HG03159 (cell line): ENCODE data around the gene XK.
"Not testable (repeated sequence)": the region's sequence is repeated elsewhere in the genome, so short reads cannot be mapped to it uniquely, and the experiment has no call there.

Source experiments
- ATAC-seq: cut with Tn5 transposase; IDR thresholded peaks from one replicate; pipeline ENCODE4 v1.9.1; 2021; ENCODE audit warnings: mild to moderate bottlenecking, moderate library complexity; ENCODE audit not compliant: unreplicated experiment

The XK gene

DNA sequence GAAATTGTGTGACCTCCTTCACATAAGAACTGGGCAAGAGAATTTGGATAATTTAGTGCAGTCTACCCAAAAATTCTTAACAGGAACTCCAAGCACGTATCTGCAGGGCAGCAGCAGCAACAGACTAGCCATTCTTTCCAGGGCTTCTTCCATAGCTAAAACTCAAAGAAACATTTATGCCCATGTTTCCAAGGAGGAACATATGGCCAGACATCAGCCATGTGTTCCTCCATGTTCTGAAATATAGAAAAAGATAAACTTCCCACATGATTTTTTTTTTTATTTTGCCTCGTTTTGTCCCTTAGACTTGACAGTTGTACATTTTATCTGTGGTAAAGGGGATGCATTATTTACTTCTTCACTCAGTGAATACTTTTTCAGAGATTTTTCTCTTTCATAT lies 66.7 kb downstream of the XK start:
- no peak for ATAC-seq

DNA sequence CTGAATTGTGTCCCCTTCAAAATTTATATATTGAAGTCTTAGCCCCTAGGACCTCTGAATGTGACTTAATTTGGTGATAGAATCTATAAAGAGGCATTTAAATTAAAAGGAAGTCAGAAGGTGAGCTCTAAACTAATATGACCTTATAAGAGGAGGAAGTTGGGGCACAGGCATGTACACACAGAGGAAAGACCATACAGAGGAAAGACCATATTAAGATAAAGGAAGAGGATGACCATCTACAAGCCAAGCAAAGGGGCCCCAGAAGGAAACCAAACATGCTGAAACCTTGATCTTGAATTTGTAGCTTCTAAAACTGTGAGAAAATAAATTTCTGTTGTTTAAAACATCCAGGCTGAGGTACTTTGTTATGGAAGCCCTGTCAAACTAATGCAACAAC lies 67.3 kb downstream of the XK start:
- ATAC-seq: no peak

DNA sequence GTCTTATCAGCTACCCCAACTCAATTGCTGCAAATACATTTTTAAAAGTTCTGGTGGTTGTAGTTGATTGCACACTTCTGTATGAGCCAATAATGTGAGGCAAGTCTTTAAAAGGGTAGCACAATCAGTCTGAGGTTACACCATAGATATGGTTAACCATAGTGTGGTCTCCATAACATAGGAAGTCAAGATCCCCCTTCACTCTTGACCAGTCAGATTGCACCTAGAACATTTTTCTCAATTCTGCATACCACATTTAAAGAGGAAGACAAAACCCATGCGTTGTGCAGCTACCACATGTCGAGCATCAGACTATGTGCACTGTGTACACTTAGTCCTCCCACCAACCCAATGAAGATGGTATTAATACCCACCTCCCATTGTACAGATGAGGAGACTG lies 67.8 kb downstream of the XK start:
- ATAC-seq: no peak

DNA sequence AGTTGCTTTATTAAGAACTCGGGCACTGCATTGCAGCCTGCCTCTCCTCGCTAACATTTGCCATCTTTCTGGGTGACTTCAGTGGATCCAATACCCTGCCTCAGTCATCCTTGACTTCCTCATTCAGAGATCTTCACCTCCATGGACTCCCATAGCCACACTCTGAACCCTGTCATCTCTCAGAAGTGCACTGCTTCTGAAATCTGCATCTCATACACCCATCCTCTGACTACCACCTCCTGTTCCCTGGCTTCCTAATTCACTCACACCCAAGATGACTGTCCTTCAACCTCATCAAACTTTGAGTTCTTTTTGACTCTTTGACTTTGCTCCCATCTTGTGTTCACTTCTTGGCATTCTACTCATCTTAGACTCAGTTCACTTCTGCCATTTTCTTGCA lies 68.9 kb downstream of the XK start:
- peak; percentile 14 for ATAC-seq

DNA sequence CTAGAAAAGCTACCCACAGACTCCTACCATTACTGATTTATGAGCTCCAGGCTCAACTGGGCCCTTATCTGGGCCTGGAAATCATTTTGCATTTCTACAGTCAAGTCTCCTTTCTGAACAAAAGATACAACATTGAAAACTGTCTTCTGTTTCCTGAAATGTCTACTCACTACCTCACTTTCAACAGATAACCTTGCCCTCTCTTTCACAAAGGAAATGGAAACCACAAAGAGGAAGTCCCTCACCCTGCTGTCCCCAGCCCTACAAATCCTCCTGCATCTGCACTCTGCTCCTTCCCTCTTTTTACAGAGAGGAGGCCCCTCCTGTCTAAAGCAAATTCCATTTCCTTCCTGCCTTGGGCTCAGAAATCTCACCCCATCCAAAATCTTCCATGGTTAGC lies 69.4 kb downstream of the XK start:
- peak; percentile 91 for ATAC-seq

DNA sequence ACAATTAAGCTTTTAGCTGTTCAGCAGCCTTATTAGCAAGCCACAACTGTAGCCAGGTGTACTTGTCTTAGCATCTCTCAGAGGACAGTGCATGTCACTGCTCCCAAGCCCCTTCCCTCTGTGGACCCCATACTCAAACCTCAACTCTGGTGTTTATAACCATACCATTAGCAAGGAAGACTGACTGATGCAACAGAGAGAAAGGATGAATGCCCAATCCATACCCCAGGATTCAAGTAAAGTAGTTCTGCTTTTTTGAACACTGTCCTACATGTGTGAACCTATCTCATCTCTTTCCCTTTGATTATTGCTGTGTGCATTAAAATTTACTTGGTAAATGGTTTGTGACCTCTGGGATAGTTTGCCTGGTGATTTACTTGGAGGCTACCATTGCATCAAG lies 71.5 kb downstream of the XK start:
- ATAC-seq: no peak

DNA sequence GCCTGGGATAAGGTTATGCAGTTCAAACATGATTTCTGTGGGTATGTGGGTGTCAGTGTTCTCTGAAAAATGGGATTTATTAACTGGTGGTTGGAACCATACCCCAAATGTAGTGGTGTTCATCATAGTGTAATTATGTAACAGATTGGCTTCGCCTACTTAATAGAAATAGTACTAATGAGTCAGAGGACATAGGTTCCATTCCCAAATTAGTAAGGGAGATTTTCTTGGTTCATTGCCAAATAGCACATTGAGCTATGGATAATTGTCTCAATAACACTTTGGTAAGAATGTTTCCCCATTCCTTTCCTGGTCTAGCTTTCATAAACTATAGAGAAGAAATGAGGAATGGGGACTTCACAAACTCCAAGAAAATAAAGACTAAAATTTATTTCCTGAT lies 73.8 kb downstream of the XK start:
- no peak for ATAC-seq

DNA sequence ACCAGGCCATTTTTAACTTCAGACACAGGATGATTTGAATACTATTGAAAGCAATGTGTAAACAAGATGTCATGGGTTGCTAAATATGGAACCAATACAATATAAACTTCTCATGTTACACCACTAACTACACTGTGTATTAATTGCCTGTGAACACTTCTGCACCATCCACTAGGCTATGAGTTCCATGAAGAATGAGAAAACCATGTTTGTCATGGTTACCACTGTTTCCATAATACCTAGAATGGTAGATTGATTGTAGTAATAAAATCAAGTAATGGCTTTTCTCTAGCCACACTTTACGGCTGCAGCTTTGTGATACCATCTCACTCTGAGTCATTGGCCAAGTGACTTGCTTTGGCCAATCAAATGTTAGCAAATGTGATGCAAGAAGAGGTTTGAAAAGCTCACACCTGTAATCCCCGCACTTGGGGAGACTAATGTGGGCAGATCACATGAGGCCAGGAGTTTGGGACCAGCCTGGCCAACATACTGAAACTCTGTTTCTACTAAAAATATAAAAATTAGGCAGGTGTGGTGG lies 74.4 kb downstream of the XK start:
- ATAC-seq: no peak

DNA sequence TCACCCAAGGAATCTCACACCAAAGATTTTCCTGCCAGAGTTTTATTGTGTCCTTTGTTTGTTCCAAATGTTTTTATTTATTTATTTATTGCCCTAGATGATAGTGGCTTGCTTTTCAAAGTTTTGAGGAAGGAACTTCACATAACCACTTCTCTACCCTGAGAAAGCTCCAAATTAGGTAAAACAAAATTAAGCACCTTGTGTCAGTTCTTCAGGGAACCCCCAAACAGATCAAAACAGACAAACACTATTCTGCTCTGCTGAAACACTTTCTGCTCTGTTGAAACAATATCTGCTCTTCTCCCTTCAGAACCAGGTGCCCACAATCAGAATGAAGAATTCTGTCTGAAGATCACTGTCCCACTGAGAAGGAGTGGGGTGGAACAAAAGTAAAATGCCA lies 77.8 kb downstream of the XK start:
- ATAC-seq: peak; percentile 39

DNA sequence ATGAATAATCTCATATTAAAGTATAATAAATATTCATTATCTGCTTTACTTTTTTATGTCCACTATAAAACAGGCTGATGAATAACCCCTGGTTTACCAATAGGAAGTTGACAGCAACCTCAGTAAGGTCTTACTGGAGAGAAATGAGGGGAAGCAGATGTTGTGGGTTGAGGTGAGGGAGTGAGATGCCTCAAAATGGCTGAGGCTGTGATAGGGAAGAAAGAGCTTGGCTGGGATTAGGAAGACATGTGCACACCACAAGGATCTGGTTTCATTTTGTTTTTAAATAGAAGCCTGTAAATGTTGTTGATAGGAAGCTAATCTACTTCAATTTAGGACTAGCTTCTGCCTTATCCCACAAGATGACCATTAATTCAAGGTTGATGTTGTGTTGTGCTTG lies 79.9 kb downstream of the XK start:
- no peak for ATAC-seq

DNA sequence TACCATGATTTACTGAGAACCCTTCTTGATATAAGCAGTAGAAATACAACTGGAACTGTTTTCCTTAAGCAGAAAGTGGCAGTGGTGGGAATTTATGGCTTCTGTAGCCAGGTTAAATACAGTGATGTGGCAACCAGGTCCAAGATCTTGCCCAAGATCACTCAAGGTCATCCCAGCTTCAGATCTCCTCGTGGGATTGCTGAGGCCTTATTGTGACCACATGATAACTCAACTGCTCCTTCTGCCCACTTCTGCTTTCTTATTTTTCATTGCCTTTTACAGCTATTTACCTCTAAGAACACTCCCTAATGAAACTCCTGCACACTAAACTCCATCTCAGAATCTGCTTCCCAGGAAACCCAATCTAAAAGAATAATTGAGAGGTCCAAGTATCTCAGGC lies 81.8 kb downstream of the XK start:
- no peak for ATAC-seq

DNA sequence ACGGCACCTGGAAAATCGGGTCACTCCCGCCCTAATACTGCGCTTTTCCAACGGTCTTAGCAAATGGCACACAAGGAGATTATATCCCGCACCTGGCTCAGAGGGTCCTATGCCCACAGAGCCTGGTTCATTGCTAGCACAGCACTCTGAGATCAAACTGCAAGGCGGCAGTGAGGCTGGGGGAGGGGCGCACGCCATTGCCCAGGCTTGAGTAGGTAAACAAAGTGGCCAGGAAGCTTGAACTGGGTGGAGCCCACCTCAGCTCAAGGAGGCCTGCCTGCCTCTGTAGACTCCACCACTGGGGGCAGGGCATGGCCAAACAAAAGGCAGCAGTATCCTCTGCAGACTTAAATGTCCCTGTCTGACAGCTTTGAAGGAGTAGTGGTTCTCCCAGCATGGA lies 83.3 kb downstream of the XK start:
- not testable (repeated sequence) for ATAC-seq

DNA sequence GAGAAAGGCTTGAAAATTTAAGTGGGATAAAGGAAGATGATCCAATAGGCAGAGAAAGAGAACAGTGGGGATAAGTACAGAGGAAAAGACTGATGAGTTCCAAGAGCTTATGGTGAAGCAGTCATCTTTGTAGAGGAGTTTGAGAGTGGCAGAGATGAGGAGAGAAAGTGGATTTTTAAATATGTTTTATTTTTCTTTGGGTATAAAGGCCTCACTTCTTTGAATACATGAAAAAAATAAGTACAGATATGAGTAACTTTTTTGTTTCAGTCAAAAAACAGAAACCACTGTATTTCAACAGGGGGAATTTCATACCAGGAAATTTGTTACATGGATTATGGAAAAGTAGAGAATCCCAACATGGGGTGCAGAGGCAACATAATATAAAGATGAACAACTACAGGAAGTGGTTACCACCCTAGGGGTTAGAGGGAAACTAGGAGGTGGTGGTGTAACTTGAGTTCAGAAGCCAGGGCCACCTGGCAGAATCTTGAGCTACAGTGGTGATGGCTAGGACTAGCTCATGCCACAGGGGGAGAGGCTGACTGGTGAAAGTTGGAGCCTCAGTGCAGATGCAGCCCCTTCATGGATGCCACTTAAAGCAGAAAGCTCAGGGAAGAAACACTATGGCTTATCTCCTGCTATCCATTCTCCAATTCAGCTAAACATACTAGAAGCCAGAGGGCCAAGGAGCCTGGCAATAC lies 90.8 kb downstream of the XK start:
- ATAC-seq: peak; percentile 65

DNA sequence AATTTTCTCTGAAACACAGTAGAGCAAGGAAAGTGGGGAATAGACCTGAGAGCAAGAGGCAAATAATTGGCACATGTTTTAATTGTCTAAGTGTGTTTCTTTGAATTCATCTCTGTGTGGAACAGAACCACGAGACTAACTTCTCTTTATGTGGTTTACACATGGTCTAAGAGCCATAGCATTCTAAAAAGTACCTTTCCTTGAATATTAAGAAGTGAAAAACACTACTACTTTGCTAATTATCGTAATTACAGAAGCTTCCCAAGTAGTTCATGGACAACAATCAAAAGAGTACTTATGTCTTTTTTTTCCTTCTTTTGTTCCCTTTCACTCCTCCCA lies 91.4 kb downstream of the XK start:
- ATAC-seq: no peak

DNA sequence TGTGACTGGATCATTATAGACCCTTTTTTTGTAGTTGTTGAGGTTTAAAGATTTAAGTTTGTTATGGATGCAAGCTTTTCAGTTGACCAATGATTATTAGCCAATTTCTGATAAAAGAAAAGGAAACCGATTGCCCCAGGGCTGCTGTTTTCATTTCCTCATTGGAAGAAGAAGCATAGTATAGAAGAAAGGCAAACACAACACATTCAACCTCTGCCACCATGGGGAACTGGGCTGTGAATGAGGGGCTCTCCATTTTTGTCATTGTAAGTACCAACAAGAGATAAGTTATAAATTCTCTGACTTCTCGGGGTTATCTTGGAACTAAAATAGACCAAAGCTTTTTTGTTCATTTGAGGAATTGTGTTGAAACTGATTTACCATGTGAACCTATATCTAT lies 94.3 kb downstream of the XK start, which contains the start of gene CYBB:
Gene CYBB (plus strand): TSS at position 203 of the 400 bp plus-strand sequence. CDS start 19 bp downstream, at position 222.
- no peak for ATAC-seq

DNA sequence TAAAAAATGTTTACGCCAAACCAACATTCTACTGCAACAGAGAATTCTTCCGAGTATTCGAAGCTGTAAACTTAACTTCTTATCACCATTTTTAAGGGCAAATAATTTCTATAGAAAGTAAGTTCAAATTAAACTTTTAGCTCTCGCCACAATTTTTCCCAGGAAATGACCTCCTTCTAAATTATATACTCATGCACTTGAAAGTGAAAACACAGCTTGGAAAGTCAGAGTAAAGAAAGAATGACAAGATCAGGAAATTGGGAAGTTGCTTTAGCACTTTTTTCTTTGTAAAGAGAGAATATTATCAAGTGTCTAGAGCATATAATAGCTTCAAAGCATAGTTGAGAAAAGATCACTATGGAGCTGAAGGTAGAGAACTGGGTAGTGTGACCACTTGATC lies 95.5 kb downstream of the XK start:
- ATAC-seq: no peak
